ENCODE results near the gene SNX10.

The SNX10 gene

GRCh38 chr7:26361637-26362036, 70.0 kb downstream of the SNX10 start:
- in situ Hi-C loops (cut with MboI; ENCODE audit: low sequenced_read_pairs, unreplicated experiment), result loop anchor here (10.0 kb wide), 1 partner anchor 157 kb away; the partner anchor contains the start of genes CBX3 and HNRNPA2B1
- no peak for DNase-seq (ENCODE audit: low spot score)
- no peak for TF ChIP-seq CTCF (IDR thresholded peaks at IDR 0.05; ENCODE audit: borderline replicate concordance, control extremely low read depth, extremely low read depth, insufficient read depth, missing control alignments)

GRCh38 chr7:26363465-26363864, 71.8 kb downstream of the SNX10 start:
- DNase-seq (ENCODE audit: low spot score), result no peak
- TF ChIP-seq CTCF (IDR thresholded peaks at IDR 0.05; ENCODE audit: borderline replicate concordance, control extremely low read depth, extremely low read depth, insufficient read depth, missing control alignments), result no peak
- in situ Hi-C loops (cut with MboI; ENCODE audit: low sequenced_read_pairs, unreplicated experiment), result loop anchor here (10.0 kb wide), 1 partner anchor 159 kb away; the partner anchor contains the start of genes CBX3 and HNRNPA2B1

DNA sequence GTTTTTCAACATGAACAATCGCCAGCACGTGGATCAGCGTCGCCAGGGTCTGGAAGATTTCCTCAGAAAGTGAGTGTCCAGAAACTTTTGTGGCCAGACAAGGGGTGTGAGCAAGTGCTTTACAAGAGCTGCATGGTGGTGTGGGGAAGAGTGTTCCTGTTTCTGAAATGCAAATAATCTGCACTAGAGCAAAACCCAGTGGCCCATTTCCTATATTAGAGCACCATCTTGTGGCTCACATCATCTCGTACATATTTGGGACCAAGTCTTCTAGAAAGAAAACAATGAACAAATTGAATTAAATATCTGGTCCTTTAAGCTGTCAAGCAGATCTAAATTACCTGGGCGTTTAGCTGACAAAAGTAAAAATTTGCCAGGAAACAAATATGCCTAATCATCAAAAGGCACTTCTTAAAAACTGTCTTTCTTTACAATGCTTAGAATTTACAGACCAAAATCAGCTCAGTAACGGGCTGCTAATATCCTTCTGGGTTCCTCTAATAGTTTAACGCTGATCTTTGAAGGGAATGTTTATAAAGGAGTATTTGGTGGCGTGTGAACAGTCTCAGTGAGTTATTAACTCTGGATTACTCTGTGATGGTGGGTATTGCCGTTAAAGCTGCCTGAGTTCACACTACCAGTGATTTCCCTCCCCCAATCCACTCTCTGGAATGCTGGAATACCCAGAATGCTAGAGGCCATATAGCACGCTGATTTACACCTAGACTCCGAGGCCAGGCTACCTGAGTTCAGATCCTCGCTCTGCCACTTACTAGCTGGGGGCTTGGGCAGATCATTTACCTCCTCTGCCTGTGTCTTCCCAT, 73.6 kb downstream of the SNX10 start:
- DNase-seq (ENCODE audit: low spot score), result peak; percentile 41
- in situ Hi-C loops (cut with MboI; ENCODE audit: low sequenced_read_pairs, unreplicated experiment), result loop anchor here (5.0 to 10.0 kb wide), 2 partner anchors 160 to 473 kb away; partner anchors contain the start of genes CBX3 and HNRNPA2B1
- TF ChIP-seq CTCF (IDR thresholded peaks at IDR 0.05; ENCODE audit: borderline replicate concordance, control extremely low read depth, extremely low read depth, insufficient read depth, missing control alignments), result peak; percentile 60

DNA sequence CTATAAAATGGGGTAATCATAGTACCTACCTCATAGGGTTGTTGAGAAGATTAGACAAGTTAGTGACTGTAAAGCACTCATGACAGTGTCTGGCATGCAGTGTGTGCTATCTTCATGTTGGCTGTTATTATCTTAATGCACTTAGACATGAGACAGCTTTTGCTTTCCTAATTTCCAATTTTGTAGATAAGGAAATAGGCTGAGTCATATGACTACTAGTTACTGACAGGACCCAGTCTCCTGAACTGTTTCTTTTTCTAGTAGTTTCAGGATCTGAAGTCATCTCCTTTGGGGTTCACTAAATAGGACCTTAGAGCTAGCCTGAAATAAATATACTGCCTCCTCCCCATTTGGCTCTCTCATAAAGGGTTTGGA, 74.2 kb downstream of the SNX10 start:
- in situ Hi-C loops (cut with MboI; ENCODE audit: low sequenced_read_pairs, unreplicated experiment), result loop anchor here (5.0 to 10.0 kb wide), 2 partner anchors 161 to 474 kb away; partner anchors contain the start of genes CBX3 and HNRNPA2B1
- no peak for TF ChIP-seq CTCF (IDR thresholded peaks at IDR 0.05; ENCODE audit: borderline replicate concordance, control extremely low read depth, extremely low read depth, insufficient read depth, missing control alignments)
- no peak for DNase-seq (ENCODE audit: low spot score)

DNA sequence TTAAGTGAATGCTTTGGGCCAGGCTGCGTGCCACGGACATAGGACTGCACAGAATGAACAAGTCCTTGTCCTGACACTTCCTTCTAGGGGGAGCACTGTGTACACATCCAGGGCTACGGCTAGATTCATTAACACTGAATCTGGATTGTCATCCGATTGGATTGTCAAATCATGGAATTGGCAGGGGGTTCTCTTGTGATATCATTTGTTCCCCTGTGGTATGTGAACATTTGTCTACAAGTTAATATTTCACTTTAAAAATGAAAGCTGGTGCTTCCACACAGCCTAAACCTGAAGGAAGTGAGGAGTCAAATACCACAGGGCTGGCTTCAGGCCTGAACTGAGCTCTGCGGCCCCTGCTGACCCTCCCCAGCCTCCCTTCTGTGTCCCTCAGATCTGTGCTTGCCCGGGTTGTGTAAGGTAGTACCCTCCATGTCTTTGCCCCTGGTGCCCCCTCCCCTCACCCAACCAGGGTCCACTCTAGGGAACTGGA, 75.6 kb downstream of the SNX10 start:
- in situ Hi-C loops (cut with MboI; ENCODE audit: low sequenced_read_pairs, unreplicated experiment), result loop anchor here (5.0 to 10.0 kb wide), 2 partner anchors 162 to 475 kb away; partner anchors contain the start of genes CBX3 and HNRNPA2B1
- no peak for TF ChIP-seq CTCF (IDR thresholded peaks at IDR 0.05; ENCODE audit: borderline replicate concordance, control extremely low read depth, extremely low read depth, insufficient read depth, missing control alignments)

DNA sequence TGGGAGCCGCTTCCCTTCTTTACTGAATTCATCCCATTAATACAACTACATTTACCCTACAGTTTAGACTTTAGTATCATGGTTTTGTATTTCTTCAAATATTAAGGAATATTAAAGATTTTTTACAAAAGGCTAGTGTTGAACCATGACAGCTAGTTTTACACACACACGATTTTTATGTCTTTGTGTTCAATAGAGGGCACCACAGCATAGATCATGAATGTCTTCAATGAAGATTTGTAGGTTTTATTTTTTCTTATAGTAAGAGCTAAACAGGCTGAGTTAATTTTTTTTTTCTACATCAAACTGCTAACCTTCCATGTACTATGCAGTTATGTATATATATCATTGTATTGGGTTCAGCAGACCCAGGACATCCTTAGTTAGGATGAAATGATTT, 76.9 kb downstream of the SNX10 start:
- in situ Hi-C loops (cut with MboI; ENCODE audit: low sequenced_read_pairs, unreplicated experiment), result loop anchor here (5.0 to 10.0 kb wide), 2 partner anchors 164 to 476 kb away; partner anchors contain the start of genes CBX3 and HNRNPA2B1
- no peak for TF ChIP-seq CTCF (IDR thresholded peaks at IDR 0.05; ENCODE audit: borderline replicate concordance, control extremely low read depth, extremely low read depth, insufficient read depth, missing control alignments)
- DNase-seq (ENCODE audit: low spot score), result no peak

More for the DNA sequence above, 75.6 kb downstream of the SNX10 start:
- no peak for DNase-seq (ENCODE audit: low spot score)

Measured in GM13976 (cell line).